ENCODE measurements around the gene PTCSC3.

DNA sequence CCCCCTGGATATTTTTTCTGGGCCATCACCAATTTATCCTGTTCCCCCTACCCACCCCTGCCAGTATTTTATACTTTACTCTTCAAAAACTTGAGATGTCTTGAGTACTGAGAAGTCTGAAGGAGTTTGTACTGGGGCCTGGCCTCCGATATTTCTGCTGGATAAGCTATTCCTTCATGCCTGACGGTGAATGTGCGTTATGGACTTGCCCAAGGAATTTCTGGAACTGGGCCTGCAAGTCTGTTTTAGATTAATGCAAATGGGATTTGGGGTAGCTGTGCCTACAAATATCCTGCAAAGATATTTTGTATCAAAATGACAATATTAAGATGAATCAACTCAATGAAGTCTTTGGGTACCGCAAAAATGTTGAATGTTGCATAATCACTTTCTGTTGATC lies at the start of gene PTCSC3:
- no peak for TF ChIP-seq POLR2AphosphoS5 (IDR thresholded peaks at IDR 0.05)
- TF ChIP-seq, protein P1, sequence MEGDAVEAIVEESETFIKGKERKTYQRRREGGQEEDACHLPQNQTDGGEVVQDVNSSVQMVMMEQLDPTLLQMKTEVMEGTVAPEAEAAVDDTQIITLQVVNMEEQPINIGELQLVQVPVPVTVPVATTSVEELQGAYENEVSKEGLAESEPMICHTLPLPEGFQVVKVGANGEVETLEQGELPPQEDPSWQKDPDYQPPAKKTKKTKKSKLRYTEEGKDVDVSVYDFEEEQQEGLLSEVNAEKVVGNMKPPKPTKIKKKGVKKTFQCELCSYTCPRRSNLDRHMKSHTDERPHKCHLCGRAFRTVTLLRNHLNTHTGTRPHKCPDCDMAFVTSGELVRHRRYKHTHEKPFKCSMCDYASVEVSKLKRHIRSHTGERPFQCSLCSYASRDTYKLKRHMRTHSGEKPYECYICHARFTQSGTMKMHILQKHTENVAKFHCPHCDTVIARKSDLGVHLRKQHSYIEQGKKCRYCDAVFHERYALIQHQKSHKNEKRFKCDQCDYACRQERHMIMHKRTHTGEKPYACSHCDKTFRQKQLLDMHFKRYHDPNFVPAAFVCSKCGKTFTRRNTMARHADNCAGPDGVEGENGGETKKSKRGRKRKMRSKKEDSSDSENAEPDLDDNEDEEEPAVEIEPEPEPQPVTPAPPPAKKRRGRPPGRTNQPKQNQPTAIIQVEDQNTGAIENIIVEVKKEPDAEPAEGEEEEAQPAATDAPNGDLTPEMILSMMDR (IDR thresholded peaks at IDR 0.05 in 8 of 11, conservative IDR thresholded peaks at IDR 0.05 in 3 of 11) = no peak
